CD4-positive, alpha-beta T cell treated with Interleukin-17A for 4 hours (primary cell): Measurements from ENCODE around the gene HOXD4.

Experiments
- DNase-seq: peaks from one replicate; pipeline ENCODE4 v3.0.0-alpha.2; 2020; ENCODE audit warnings: mixed read lengths

HOXD4 gene

GRCh38 chr2:176114120-176114929 is 37.0 kb upstream of the HOXD4 start:
- DNase-seq = no peak

- no peak for DNase-seq
These were observed 36.3 kb upstream of the HOXD4 start for GRCh38 chr2:176114930-176115625.

GRCh38 chr2:176115883-176116813 is 35.2 kb upstream of the HOXD4 start, which contains the start of gene HOXD10:
TSS of gene HOXD10 (plus strand) at chr2:176116778. CDS start at chr2:176116834, 56 bp downstream.
- no peak for DNase-seq

- no peak for DNase-seq
These were observed 34.1 kb upstream of the HOXD4 start for GRCh38 chr2:176117162-176117822.

GRCh38 chr2:176117823-176118371 is 33.5 kb upstream of the HOXD4 start:
- DNase-seq = no peak

- no peak for DNase-seq
These were observed 32.6 kb upstream of the HOXD4 start for GRCh38 chr2:176118601-176119339.

- no peak for DNase-seq
These were observed 30.8 kb upstream of the HOXD4 start for GRCh38 chr2:176120364-176121189.

- no peak for DNase-seq
These were observed 29.9 kb upstream of the HOXD4 start for GRCh38 chr2:176121190-176122051.

- no peak for DNase-seq
These were observed 29.2 kb upstream of the HOXD4 start for GRCh38 chr2:176122052-176122682.

- DNase-seq = no peak
These were observed 28.5 kb upstream of the HOXD4 start, which contains the start of gene HOXD9 for GRCh38 chr2:176122683-176123410. TSS of gene HOXD9 (plus strand) at chr2:176122719. CDS start at chr2:176122769, 50 bp downstream.

- no peak for DNase-seq
These were observed 27.8 kb upstream of the HOXD4 start for GRCh38 chr2:176123411-176124109.

GRCh38 chr2:176124110-176124946 is 27.0 kb upstream of the HOXD4 start:
- DNase-seq = no peak

- no peak for DNase-seq
These were observed 26.2 kb upstream of the HOXD4 start for GRCh38 chr2:176124947-176125771.

GRCh38 chr2:176125772-176126054 is 25.6 kb upstream of the HOXD4 start:
- DNase-seq = no peak

GRCh38 chr2:176126929-176127773 is 24.2 kb upstream of the HOXD4 start:
- DNase-seq = peak; percentile 81
